Calu3 (cell line): ENCODE data around the gene ZNF681. TPM values are rescaled to one million over a fixed set of nuclear protein-coding genes. Genes with fewer than 3 reads are reported as not detected.
"Not testable (repeated sequence)": the region's sequence is repeated elsewhere in the genome, so short reads cannot be mapped to it uniquely, and the experiment has no call there.

Source experiments
- BruUV-seq: library from RNA; stranded (reverse); fragments of 400-500 nt; replicated peaks from 2 replicates; lab custom pipeline; 2021; lab: Mats Ljungman, UMichigan
- CTCF ChIA-PET: fragments of 300-600 bp; sonication (Branson Sonifier 250); formaldehyde crosslinking; loops from one replicate; lab custom pipeline; 2022; ENCODE audit warnings: antibody characterized with exemption; lab: Charles Lee
- DNase-seq: peaks from one replicate; pipeline ENCODE4 v3.0.0; 2022
- H3K27ac Mint-ChIP-seq: one replicate; pipeline ENCODE4 v1.8.0; 2022; ENCODE audit warnings: mixed read lengths; ENCODE audit not compliant: unreplicated experiment
- H3K27me3 Mint-ChIP-seq: one replicate; pipeline ENCODE4 v1.8.0; 2022; ENCODE audit warnings: mixed read lengths; ENCODE audit not compliant: unreplicated experiment
- H3K36me3 Mint-ChIP-seq: one replicate; pipeline ENCODE4 v1.8.0; 2022; ENCODE audit warnings: mild to moderate bottlenecking, moderate library complexity, mixed read lengths; ENCODE audit not compliant: insufficient read depth, unreplicated experiment
- H3K4me1 Mint-ChIP-seq: one replicate; pipeline ENCODE4 v1.8.0; 2022; ENCODE audit warnings: mild to moderate bottlenecking, low read depth, mixed read lengths; ENCODE audit not compliant: unreplicated experiment
- H3K4me3 Mint-ChIP-seq: one replicate; pipeline ENCODE4 v1.8.0; 2022; ENCODE audit warnings: mild to moderate bottlenecking, low read depth, moderate library complexity, mixed read lengths; ENCODE audit not compliant: unreplicated experiment
- H3K9me3 Mint-ChIP-seq: one replicate; pipeline ENCODE4 v1.8.0; 2022; ENCODE audit warnings: low read depth, mixed read lengths; ENCODE audit not compliant: unreplicated experiment
- intact Hi-C: fragments of 100-400 bp; cut with micrococcal nuclease; formaldehyde crosslinking; loops from one replicate; pipeline ENCODE4 v1.10.0; 2022; ENCODE audit not compliant: unreplicated experiment
- total RNA-seq: library from RNA; stranded (reverse); gene quantifications from 2 replicates; pipeline ENCODE4 v1.2.3, GENCODE V29; 2022
- TF ChIP-seq, protein P1 (sequence below): fragments of 200-600 bp; IDR thresholded peaks from one replicate; pipeline ENCODE4 v1.8.0; 2022; ENCODE audit warnings: antibody characterized with exemption; ENCODE audit not compliant: unreplicated experiment

ZNF681 gene
- total RNA-seq, 1 experiment from 2014 or later: 6.9 TPM

DNA sequence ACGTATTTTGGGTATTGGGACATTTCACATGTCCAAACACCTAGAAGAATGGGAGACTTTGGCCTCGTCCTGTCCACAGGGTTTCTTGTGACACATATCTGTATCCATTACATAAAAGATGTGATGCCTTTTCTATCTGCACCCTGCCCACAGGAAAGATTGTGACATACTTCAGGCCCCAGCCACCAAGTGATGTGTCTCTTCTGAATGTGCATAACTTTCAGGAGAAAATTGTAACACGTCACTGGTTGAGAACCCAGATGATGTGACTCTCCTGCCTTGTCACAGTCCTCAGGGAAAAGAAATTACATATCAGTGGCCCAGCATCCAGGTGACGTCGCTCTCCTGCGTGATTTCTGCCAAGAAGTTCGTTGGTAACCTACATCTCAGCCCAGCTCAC lies 21.0 kb upstream of the ZNF681 start:
- DNase-seq: no peak
- intact Hi-C loops: loop anchor here (10.0 kb wide), 1 partner anchor 355 kb away; no protein-coding TSS in a partner anchor
- Mint-ChIP-seq H3K36me3 (peaks cover 13% of the 10 kb centered on the region), H3K9me3 (peaks cover 18% of the 10 kb centered on the region), H3K4me1 (no peaks in the 10 kb centered on the region), H3K4me3 (no peak overlapping the region), H3K27me3 (no peaks in the 10 kb centered on the region), H3K27ac (no peak overlapping the region)
- CTCF ChIA-PET: no interaction called here
- BruUV-seq: no TSS peak
- TF ChIP-seq, protein P1, sequence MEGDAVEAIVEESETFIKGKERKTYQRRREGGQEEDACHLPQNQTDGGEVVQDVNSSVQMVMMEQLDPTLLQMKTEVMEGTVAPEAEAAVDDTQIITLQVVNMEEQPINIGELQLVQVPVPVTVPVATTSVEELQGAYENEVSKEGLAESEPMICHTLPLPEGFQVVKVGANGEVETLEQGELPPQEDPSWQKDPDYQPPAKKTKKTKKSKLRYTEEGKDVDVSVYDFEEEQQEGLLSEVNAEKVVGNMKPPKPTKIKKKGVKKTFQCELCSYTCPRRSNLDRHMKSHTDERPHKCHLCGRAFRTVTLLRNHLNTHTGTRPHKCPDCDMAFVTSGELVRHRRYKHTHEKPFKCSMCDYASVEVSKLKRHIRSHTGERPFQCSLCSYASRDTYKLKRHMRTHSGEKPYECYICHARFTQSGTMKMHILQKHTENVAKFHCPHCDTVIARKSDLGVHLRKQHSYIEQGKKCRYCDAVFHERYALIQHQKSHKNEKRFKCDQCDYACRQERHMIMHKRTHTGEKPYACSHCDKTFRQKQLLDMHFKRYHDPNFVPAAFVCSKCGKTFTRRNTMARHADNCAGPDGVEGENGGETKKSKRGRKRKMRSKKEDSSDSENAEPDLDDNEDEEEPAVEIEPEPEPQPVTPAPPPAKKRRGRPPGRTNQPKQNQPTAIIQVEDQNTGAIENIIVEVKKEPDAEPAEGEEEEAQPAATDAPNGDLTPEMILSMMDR: no peak

- Mint-ChIP-seq H3K27ac (no peak overlapping the region), H3K4me1 (no peaks in the 10 kb centered on the region), H3K4me3 (no peak overlapping the region), H3K27me3 (no peaks in the 10 kb centered on the region), H3K9me3 (peaks cover 18% of the 10 kb centered on the region), H3K36me3 (peaks cover 13% of the 10 kb centered on the region)
- intact Hi-C loops: loop anchor here (10.0 kb wide), 1 partner anchor 354 kb away; no protein-coding TSS in a partner anchor
- TF ChIP-seq, protein P1: no peak
- DNase-seq: no peak
- CTCF ChIA-PET: no interaction called here
- BruUV-seq: no TSS peak
Observed at GRCh38 chr19:23778566-23778965, 19.9 kb upstream of the ZNF681 start.

DNA sequence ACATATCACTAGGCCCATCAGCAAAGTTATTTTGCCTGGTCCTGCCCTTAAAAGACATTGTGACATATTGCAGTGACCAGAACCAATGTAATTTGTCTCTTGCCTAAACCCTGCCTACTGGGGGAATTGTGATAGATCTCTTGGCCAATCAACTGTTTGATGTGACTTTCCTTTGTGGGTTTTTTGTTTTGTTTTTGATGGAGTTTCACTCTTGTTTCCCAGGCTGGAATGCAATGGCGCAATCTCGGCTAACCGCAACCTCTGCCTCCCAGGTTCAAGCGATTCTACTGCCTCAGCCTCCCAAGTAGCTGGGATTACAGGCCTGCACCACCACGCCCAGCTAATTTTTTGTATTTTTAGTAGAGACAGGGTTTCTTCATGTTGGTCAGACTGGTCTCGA lies 19.3 kb upstream of the ZNF681 start:
- H3K27ac Mint-ChIP-seq, BruUV-seq, DNase-seq, CTCF ChIA-PET, H3K4me3 Mint-ChIP-seq, H3K4me1 Mint-ChIP-seq, H3K27me3 Mint-ChIP-seq: not testable (repeated sequence)
- H3K9me3 Mint-ChIP-seq: peaks cover 18% of the 10 kb centered on the region
- peaks cover 13% of the 10 kb centered on the region for H3K36me3 Mint-ChIP-seq
- intact Hi-C loops: loop anchor here (10.0 kb wide), 1 partner anchor 353 kb away; no protein-coding TSS in a partner anchor

DNA sequence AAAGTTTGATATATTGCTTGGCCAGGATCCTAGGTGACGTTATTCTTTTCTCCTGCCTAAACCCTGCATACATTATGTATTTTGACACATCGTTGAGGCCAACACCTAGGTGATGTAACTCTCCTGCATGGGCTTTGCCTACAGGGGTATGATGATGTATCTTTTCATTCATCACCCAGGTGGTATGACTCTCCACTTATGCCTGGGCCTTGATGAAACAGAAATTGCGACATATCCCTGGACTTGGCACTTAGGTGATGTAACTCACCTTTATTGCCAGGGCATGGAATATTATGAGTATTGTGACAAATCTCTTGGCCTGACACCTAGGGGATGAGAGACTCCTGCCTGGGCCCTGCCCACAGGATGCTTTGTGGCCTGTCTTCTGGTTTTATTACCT lies 18.5 kb upstream of the ZNF681 start:
- CTCF ChIA-PET: no interaction called here
- BruUV-seq: no TSS peak
- no peak overlapping the region for H3K4me3 Mint-ChIP-seq
- H3K27me3 Mint-ChIP-seq: no peaks in the 10 kb centered on the region
- H3K36me3 Mint-ChIP-seq: peaks cover 13% of the 10 kb centered on the region
- intact Hi-C loops: loop anchor here (10.0 kb wide), 1 partner anchor 352 kb away; no protein-coding TSS in a partner anchor
- no peak overlapping the region for H3K27ac Mint-ChIP-seq
- H3K4me1 Mint-ChIP-seq: no peaks in the 10 kb centered on the region
- peaks cover 12% of the 10 kb centered on the region for H3K9me3 Mint-ChIP-seq
- DNase-seq: no peak
- TF ChIP-seq, protein P1: no peak

DNA sequence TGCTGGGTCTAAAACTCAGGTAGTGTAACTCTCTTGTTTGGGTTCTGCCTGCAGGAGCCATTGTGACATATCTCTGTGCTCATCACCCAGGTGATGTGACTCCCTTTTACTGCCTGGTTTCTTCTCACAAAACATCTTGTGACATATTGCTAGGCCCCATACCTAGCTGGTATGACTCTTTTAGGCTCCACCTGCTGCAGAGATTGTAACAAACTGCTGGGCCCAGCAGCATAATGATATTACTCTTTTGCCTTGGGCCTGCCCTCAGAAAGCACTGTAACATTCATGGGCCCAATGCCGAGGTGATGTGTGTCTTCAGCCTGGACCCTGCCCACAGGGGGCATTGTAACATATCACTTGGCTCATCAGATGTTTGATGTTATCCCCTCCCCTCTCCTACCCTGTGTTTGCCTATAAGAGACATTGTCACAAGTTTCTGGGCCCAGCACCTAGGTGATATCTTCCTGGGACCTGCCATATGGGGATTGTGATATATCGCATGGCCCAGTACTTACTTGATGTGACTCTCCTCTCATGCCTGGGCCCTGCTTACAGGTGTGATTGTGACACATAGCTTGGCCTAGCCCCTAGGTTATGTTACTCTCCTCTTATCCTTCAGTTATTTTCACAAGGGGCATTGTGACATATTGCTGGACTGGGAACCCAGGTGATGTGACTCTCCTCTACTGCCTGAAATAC lies 18.0 kb upstream of the ZNF681 start:
- BruUV-seq: no TSS peak
- Mint-ChIP-seq H3K9me3 (peaks cover 15% of the 10 kb centered on the region), H3K36me3 (peaks cover 13% of the 10 kb centered on the region), H3K27me3 (no peaks in the 10 kb centered on the region), H3K4me3 (no peak overlapping the region), H3K27ac (no peak overlapping the region), H3K4me1 (no peaks in the 10 kb centered on the region)
- intact Hi-C loops: loop anchor here (10.0 kb wide), 1 partner anchor 352 kb away; no protein-coding TSS in a partner anchor
- TF ChIP-seq, protein P1: no peak
- CTCF ChIA-PET: no interaction called here
- DNase-seq: no peak
